Glutamatergic neuron (in vitro differentiated cells): Measurements from ENCODE around the gene CLCN5. TPM values are rescaled to one million over a fixed set of nuclear protein-coding genes. Genes with fewer than 3 reads are reported as not detected.

ENCODE experiments used
- DNase-seq: peaks from one replicate; pipeline ENCODE4 v3.0.0; 2022
- H3K27ac Mint-ChIP-seq: one replicate; pipeline ENCODE4 v1.8.0; 2020; ENCODE audit warnings: mild to moderate bottlenecking, mixed read lengths, inconsistent platforms; ENCODE audit not compliant: unreplicated experiment
- H3K27me3 Mint-ChIP-seq: one replicate; pipeline ENCODE4 v1.8.0; 2020; ENCODE audit warnings: mild to moderate bottlenecking, moderate library complexity, mixed read lengths, inconsistent platforms; ENCODE audit not compliant: unreplicated experiment
- H3K36me3 Mint-ChIP-seq: one replicate; pipeline ENCODE4 v1.8.0; 2020; ENCODE audit warnings: mild to moderate bottlenecking, mixed read lengths, inconsistent platforms; ENCODE audit not compliant: unreplicated experiment
- H3K4me1 Mint-ChIP-seq: one replicate; pipeline ENCODE4 v1.8.0; 2020; ENCODE audit warnings: mild to moderate bottlenecking, low read depth, mixed read lengths, inconsistent platforms; ENCODE audit not compliant: unreplicated experiment
- H3K4me3 Mint-ChIP-seq: one replicate; pipeline ENCODE4 v1.8.0; 2020; ENCODE audit warnings: mild to moderate bottlenecking, mixed read lengths, inconsistent platforms; ENCODE audit not compliant: unreplicated experiment
- H3K9me3 Mint-ChIP-seq: one replicate; pipeline ENCODE4 v1.8.0; 2020; ENCODE audit warnings: mild to moderate bottlenecking, moderate library complexity, mixed read lengths, inconsistent platforms; ENCODE audit not compliant: unreplicated experiment
- total RNA-seq: library from RNA; stranded (reverse); fragmentation: NEBNext Ultra II Directional; extraction: Animal tissue kit (Norgen Biotek cat#: 25700); gene quantifications from one replicate; pipeline ENCODE4 v1.2.1, GENCODE V29; 2021; ENCODE audit not compliant: unreplicated experiment
- TF ChIP-seq, protein P1 (sequence below): fragments of 200-600 bp; sonication (generic); IDR thresholded peaks from one replicate; pipeline ENCODE4 v1.5.0; 2021; ENCODE audit not compliant: partially characterized antibody, unreplicated experiment

Gene CLCN5
- total RNA-seq, 1 donor from 2014 or later, result 34.7 TPM

DNA sequence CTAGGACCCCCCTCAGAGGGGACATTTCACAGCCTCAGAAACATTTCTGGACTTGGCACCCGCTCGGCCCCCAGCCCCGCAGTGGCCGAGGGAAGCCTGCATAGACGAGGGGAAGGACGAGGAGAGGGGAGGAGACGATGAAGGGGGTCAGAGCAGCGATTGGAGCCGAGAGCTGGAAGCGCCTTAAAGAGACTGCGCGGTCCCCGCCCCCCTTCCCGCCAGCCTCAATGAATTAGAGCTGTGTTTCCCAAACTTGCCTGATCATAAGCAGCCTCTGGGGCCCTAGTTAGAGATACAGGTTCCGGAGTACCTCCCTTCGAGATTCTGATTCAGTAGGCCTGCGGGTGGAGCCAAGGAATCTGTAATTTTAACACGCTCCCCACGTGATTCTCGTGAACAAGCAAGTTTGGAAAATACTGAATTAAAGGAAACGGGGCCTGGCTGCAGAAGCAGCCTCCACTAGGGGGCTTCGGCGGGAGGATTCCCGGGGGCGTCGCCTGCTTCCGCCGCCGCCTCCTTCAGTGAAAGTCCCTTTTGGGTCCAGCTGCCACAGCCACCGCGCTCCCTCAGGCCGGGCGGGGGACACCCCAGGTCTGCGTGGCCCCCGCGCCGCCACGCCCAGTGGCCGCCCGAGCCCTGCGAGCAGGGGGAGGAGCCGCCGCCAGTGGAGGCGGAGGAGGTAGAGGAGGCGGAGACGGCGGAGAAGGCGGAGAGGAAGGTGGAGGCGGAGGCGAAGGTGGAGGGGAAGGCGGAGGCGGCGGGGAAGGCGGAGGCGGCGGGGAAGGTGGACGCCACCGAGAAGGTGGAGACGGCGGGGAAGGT lies 43.4 kb upstream of the CLCN5 start, which contains the start of gene USP27X:
USP27X (plus strand) TSS at position 651 of the 822 bp plus-strand sequence. CDS start 824 bp downstream, outside the sequence.
- Mint-ChIP-seq H3K27me3 (no peaks in the 10 kb centered on the region), H3K27ac (peak within 1 kb of the TSS; percentile 73), H3K4me3 (peak within 1 kb of the TSS; percentile 92), H3K9me3 (peaks cover 1% of the 10 kb centered on the region), H3K4me1 (no peaks in the 10 kb centered on the region), H3K36me3 (no peaks in the 10 kb centered on the region)
- TF ChIP-seq, protein P1, sequence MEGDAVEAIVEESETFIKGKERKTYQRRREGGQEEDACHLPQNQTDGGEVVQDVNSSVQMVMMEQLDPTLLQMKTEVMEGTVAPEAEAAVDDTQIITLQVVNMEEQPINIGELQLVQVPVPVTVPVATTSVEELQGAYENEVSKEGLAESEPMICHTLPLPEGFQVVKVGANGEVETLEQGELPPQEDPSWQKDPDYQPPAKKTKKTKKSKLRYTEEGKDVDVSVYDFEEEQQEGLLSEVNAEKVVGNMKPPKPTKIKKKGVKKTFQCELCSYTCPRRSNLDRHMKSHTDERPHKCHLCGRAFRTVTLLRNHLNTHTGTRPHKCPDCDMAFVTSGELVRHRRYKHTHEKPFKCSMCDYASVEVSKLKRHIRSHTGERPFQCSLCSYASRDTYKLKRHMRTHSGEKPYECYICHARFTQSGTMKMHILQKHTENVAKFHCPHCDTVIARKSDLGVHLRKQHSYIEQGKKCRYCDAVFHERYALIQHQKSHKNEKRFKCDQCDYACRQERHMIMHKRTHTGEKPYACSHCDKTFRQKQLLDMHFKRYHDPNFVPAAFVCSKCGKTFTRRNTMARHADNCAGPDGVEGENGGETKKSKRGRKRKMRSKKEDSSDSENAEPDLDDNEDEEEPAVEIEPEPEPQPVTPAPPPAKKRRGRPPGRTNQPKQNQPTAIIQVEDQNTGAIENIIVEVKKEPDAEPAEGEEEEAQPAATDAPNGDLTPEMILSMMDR, result peak; percentile 68
- peak; percentile 72 for DNase-seq

DNA sequence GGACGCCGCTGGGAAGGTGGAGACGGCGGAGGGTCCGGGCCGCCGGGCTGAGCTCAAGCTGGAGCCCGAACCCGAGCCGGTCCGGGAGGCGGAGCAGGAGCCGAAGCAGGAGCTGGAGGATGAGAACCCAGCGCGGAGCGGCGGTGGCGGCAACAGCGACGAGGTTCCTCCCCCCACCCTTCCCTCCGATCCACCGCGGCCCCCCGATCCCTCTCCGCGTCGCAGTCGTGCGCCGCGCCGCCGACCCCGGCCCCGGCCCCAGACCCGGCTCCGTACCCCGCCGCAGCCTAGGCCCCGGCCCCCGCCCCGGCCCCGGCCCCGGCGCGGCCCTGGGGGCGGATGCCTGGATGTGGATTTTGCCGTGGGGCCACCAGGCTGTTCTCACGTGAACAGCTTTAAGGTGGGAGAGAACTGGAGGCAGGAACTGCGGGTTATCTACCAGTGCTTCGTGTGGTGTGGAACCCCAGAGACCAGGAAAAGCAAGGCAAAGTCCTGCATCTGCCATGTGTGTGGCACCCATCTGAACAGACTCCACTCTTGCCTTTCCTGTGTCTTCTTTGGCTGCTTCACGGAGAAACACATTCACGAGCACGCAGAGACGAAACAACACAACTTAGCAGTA lies 42.6 kb upstream of the CLCN5 start:
- Mint-ChIP-seq H3K36me3 (no peaks in the 10 kb centered on the region), H3K27ac (no peak overlapping the region), H3K4me1 (no peaks in the 10 kb centered on the region)

GRCh38 chrX:49880668-49881067 lies 41.7 kb upstream of the CLCN5 start:
- no peak for DNase-seq
- peaks cover 1% of the 10 kb centered on the region for H3K9me3 Mint-ChIP-seq
- H3K4me1 Mint-ChIP-seq, result no peaks in the 10 kb centered on the region
- no peak overlapping the region for H3K27ac Mint-ChIP-seq
- no peaks in the 10 kb centered on the region for H3K27me3 Mint-ChIP-seq
- no peaks in the 10 kb centered on the region for H3K36me3 Mint-ChIP-seq
- TF ChIP-seq, protein P1, result no peak
- peak overlapping the region; percentile 92 for H3K4me3 Mint-ChIP-seq

More for the DNA sequence above, 42.6 kb upstream of the CLCN5 start:
- H3K27me3 Mint-ChIP-seq, result no peaks in the 10 kb centered on the region
- H3K9me3 Mint-ChIP-seq, result peaks cover 1% of the 10 kb centered on the region
- TF ChIP-seq, protein P1, result no peak
- DNase-seq, result no peak
- peak overlapping the region; percentile 92 for H3K4me3 Mint-ChIP-seq

DNA sequence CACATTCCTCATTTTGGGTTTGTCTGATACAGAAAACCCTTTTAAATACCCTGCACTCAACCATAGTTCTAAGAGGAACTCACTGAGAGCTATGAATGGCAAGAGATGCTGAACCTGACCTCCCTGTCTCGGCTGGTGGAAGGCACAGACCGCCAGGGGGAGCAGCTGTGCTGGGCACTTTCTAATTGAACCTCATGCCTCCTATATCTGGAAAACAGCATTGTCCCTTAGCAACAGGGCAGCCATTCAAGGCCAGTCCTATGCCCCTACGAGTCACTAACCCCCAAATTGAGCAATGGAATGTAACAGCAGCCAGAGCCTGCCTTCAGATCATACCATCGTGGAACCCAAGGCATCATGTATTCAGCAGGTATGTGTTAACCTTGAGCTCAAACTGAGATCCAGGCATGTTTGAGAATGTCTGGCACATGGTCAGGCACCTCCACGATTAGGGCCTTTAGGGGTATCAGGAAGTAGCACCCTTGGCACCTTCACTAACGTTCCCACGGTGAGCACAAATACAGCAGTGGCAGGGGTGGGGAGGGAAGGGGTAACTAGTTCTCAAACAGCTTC lies 38.0 kb upstream of the CLCN5 start:
- no peaks in the 10 kb centered on the region for H3K36me3 Mint-ChIP-seq
- H3K4me3 Mint-ChIP-seq, result no peak overlapping the region
- H3K9me3 Mint-ChIP-seq, result peaks cover 1% of the 10 kb centered on the region
- DNase-seq, result peak; percentile 73
- TF ChIP-seq, protein P1, result peak; percentile 51
- H3K27me3 Mint-ChIP-seq, result no peaks in the 10 kb centered on the region
- no peaks in the 10 kb centered on the region for H3K4me1 Mint-ChIP-seq
- H3K27ac Mint-ChIP-seq, result no peak overlapping the region

DNA sequence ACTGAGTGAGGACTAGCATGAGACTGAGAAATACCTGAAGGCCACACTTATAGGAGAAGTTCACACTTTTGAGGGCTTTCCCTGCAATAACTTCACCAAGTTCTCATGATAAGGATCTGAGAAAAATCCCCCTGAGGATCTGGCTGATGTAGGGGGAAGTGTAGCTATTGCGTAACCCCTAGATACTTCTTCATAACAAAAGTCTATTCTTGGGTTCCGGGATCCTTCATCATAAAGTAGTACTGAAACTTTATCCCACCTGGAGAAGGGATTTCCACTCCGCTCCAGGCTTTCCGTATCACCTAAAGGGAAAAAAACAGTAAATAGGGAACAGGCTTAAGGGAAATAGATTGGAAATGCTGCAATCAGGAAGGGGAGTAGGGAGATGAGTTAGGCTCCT lies 29.9 kb upstream of the CLCN5 start:
- no peaks in the 10 kb centered on the region for H3K4me1 Mint-ChIP-seq
- H3K27me3 Mint-ChIP-seq, result no peaks in the 10 kb centered on the region
- no peak for DNase-seq
- H3K9me3 Mint-ChIP-seq, result peaks cover under 1% of the 10 kb centered on the region
- TF ChIP-seq, protein P1, result no peak
- H3K27ac Mint-ChIP-seq, result no peak overlapping the region
- no peak overlapping the region for H3K4me3 Mint-ChIP-seq
- peaks cover 6% of the 10 kb centered on the region for H3K36me3 Mint-ChIP-seq
